Fibroblast of mammary gland (primary cell): Measurements from ENCODE around the gene SLN.

Source experiments
- DNase-seq: peaks from one replicate; pipeline ENCODE4 v3.0.0-alpha.2; 2010; ENCODE audit warnings: low read depth
- H3K4me3 ChIP-seq: 2 replicates; pipeline ENCODE4 v1.5.1; 2011; ENCODE audit warnings: low read depth, mild to moderate bottlenecking, low read length, moderate library complexity; ENCODE audit not compliant: control insufficient read depth
- CTCF ChIP-seq: conservative IDR thresholded peaks from 2 replicates; pipeline ENCODE4 v1.5.1; 2011; ENCODE audit warnings: low read depth, low read length, inconsistent platforms; ENCODE audit not compliant: control insufficient read depth, insufficient read depth

The SLN gene

DNA sequence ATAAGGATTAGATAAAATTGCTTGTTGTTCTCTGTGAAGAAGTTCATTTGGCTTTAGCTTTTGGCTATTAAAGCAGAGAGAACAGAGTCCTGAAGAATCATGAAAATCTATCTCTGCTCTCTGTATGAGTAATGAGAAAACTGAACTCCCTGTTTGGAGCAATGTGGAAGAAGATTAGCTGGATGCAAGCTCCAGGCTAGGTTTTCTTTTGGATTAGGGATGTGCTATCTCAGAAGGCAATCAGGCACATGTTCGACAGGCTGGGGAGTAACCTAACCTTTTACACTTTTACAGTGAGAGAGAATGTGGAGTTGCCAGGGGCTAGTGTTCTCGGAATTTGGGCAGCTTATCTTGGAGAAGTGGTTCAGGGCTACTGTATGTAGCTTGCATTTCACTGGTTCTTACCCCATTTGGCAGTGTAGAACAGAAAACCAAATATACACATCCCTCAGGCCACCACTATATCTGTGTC lies 8.5 kb upstream of the SLN start:
- TF ChIP-seq CTCF, result no peak
- H3K4me3 ChIP-seq, result no peak overlapping the region
- no peak for DNase-seq

DNA sequence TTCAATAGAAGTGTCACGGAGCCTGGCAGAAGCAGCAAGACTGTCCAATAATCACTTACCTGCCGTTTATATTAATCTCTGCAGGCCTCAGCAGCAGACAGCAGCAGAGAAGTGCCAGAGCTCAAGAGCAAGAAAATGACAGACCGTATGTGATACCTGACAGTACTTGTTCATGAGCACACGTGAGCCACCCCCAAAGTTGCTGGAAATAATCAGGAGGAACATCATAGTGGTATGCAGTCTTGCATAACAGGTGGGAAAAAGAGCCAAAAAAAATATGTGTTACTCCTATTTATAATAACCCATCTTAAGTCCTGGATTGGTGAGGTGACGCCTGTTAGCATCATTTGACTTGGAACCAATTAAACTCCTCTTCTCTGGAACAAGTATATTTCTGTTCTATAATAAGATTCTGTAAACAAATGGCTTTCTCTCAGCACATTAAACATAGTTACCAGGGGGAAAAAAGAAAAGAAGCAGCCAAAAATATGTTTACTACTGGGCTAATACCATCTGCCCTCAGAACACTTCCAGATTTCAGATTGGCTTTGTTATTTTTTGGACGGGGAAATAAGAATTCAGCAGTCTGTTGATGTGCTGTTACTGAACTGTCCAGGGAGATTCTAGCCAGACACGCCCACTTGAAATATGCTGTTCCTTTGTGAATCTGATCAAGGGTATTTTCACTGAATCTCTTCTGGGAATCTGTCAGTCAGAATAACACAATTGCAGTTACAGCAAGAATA lies 7.9 kb upstream of the SLN start:
- DNase-seq, result peak; percentile 54
- no peak overlapping the region for H3K4me3 ChIP-seq
- TF ChIP-seq CTCF, result no peak

DNA sequence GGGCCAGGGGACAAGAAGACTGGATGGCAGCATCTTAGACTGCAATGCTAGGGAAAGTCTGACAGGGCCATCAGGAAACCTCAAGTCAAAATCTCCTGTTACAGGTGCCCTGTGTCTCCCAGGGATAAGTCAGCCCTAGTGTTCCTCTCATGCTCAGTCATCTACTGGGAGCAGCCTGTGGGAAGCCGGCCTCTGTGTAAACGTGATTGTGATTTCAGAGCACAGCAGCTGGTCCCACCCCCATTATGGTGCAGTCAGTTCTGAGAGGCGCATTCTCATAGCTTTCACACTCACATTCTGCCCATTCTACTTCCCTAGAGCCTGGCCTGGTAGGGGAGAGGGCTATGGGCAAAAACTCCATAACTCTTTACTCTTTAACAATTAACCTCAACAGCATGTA lies 7.2 kb upstream of the SLN start:
- no peak for TF ChIP-seq CTCF
- H3K4me3 ChIP-seq, result no peak overlapping the region
- no peak for DNase-seq

GRCh38 chr11:107716884-107717532 lies 5.2 kb upstream of the SLN start:
- no peak for TF ChIP-seq CTCF
- H3K4me3 ChIP-seq, result no peak overlapping the region
- no peak for DNase-seq

GRCh38 chr11:107713009-107713408 lies 1.2 kb upstream of the SLN start:
- no peak for TF ChIP-seq CTCF
- DNase-seq, result no peak
- no peak overlapping the region for H3K4me3 ChIP-seq

- TF ChIP-seq CTCF, result no peak
- DNase-seq, result no peak
- H3K4me3 ChIP-seq, result no peak overlapping the region
Observed at GRCh38 chr11:107710301-107710700, 1.6 kb downstream of the SLN start.

DNA sequence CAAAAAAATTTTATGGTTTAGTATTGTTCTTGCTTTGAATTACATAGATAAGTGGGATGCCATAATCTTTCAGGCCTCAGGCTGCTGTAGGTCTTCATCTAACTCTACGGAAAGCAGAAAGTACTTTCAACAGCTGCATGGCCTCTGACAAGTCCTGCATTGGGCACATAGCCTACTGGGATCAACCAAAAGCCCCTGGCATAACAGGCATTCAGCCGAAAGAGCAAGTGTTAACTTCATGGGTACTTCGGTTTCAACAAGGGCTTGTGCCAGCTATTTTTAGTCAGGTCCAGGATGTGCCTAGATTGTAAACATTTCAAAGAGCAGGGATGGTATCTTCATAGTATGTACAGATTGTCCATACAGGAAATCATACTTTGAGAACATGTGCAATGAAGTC lies 3.1 kb downstream of the SLN start:
- DNase-seq, result no peak
- H3K4me3 ChIP-seq, result no peak overlapping the region
- TF ChIP-seq CTCF, result no peak
